Lower leg skin (tissue), 3 donors: ENCODE data around the gene FANCC.

ENCODE experiments used
- POLR2A ChIP-seq, 2 donors: fragments of 450-650 bp; IDR thresholded peaks; one replicate each; pipeline ENCODE4 v1.6.1; 2016 to 2017; ENCODE audit warnings: antibody characterized with exemption in 2 of 2, mild to moderate bottlenecking in 1 of 2, moderate library complexity in 1 of 2
- TF ChIP-seq, protein P1 (sequence below), 3 donors: fragments of 450-650 bp; IDR thresholded peaks; one replicate each; pipeline ENCODE4 v1.5.1; 2016; ENCODE audit warnings: antibody characterized with exemption in 3 of 3, mild to moderate bottlenecking in 3 of 3, moderate library complexity in 2 of 3

DNA sequence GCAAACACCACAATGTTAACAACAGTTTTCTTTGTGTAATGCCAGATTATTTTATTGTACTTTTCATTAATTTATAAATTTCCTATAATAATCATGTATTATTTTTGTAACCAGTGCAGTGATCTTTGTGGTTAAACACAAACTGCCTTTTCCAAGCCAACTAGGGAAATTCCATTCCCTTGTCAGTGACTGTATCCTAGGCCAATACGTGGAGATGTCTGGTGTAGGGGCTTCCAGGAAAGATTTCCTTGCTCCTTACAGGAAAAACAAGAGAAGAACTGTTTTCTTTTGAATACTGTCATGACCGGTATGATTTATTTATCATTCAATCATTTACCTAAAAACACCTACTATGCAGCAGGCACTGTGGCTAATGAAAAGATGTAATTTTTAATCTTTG, 31.4 kb downstream of the FANCC start:
- TF ChIP-seq, protein P1, sequence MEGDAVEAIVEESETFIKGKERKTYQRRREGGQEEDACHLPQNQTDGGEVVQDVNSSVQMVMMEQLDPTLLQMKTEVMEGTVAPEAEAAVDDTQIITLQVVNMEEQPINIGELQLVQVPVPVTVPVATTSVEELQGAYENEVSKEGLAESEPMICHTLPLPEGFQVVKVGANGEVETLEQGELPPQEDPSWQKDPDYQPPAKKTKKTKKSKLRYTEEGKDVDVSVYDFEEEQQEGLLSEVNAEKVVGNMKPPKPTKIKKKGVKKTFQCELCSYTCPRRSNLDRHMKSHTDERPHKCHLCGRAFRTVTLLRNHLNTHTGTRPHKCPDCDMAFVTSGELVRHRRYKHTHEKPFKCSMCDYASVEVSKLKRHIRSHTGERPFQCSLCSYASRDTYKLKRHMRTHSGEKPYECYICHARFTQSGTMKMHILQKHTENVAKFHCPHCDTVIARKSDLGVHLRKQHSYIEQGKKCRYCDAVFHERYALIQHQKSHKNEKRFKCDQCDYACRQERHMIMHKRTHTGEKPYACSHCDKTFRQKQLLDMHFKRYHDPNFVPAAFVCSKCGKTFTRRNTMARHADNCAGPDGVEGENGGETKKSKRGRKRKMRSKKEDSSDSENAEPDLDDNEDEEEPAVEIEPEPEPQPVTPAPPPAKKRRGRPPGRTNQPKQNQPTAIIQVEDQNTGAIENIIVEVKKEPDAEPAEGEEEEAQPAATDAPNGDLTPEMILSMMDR (IDR thresholded peaks at IDR 0.05): no peak
- TF ChIP-seq POLR2A (IDR thresholded peaks at IDR 0.05): no peak
